IPS DF 19.7 (cell line): ENCODE measurements around the gene JPH2.

ENCODE experiments used
- DNase-seq: peaks from one replicate; pipeline ENCODE4 v3.0.0-alpha.2; 2013; ENCODE audit warnings: low read depth, low spot score

JPH2 gene

DNA sequence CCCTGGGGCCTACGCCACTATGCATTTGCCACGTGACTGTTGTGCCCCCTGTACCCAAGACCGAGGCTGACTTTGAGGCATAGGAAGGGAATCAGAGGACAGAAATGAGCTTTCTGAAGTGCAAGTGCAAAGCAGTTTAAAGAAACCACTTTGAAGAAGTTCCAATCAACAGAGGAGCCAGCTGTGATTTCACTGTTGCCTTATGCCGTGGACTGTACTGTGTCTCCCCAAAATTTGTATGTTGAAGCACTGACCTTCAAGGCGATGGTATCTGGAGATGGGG lies 111.1 kb downstream of the JPH2 start:
- no peak for DNase-seq

GRCh38 chr20:44075191-44075949 lies 111.6 kb downstream of the JPH2 start:
- no peak for DNase-seq

GRCh38 chr20:44074252-44075151 lies 112.5 kb downstream of the JPH2 start:
- no peak for DNase-seq

GRCh38 chr20:44073675-44074071 lies 113.3 kb downstream of the JPH2 start:
- no peak for DNase-seq

DNA sequence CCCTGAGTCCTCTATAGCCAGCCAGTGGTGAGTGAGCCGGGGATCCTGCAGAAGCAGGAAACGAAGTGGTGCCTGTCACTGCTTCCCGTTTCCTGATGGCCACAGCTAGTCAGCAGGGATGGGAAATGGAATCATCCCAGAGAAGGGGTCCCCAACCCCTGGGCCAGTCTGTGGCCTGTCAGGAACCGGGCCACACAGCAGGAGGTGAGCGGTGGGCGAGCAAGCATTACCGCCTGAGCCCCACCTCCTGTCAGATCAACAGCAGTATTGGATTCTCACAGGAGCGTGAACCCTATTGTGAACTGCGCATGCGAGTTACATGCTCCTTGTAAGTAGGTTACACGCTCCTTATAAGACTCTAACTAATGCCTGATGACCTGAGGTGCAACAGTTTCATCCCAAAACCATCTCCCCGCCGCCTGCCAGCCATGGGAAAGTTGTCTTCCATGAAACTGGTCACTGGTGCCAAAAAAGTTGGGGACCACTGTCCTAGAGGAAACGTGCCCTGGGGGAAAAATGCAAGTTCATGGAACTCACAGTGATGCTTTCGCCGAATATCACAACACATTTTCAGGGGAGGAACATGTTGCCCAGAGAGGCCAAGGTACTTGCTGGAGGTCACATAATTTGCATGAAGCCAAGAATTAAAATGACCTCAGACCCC lies 113.8 kb downstream of the JPH2 start:
- DNase-seq, result no peak

DNA sequence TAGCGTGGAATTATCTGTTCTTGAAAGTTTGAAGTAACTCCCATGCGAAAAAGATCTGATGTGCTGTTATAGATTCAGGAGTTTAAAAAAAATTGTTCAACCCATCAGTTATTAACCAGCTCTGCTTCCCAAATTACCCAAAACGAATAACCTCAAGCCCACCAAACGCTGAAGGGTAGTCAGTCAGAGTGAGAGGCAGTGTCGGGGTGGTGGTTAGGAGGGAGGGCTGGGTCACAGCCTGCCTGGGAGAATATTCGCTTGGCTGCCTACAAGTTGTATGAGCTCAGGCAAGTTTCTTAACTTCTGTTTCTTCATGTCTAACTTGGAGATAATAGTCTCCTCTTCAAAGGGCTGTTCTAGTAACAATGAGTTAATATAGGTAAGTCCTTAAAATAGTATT lies 114.6 kb downstream of the JPH2 start:
- DNase-seq, result no peak

DNA sequence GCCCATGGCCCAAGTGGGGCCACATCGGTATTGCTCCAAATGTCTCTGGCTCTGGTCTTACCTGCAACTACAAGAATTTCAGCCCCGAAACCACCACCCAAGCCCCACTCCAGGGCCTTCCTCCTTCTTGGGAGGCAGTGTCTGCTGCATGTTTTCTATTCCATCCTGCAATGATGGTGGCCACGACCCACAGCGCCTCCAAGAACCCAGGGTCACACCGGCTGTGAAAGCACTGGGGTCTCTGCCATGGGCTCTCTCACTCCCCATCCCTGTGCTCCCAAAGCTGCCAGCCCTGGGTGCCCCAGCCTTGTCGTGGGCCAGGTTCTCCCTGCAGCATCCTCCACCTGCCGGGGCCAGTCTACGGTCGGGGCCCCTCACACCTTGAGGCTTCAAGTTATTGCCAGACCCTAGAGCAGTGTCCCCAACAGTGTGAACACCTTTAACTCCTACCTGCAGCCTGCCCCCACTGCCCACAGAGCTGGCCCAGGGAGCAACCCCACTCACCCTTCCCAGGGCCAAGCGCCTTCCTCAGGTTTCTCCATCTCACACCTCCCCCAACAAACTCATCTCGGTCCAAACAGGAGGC lies 115.4 kb downstream of the JPH2 start:
- no peak for DNase-seq

- DNase-seq, result no peak
Measured at GRCh38 chr20:44071057-44071456, 115.9 kb downstream of the JPH2 start.

DNA sequence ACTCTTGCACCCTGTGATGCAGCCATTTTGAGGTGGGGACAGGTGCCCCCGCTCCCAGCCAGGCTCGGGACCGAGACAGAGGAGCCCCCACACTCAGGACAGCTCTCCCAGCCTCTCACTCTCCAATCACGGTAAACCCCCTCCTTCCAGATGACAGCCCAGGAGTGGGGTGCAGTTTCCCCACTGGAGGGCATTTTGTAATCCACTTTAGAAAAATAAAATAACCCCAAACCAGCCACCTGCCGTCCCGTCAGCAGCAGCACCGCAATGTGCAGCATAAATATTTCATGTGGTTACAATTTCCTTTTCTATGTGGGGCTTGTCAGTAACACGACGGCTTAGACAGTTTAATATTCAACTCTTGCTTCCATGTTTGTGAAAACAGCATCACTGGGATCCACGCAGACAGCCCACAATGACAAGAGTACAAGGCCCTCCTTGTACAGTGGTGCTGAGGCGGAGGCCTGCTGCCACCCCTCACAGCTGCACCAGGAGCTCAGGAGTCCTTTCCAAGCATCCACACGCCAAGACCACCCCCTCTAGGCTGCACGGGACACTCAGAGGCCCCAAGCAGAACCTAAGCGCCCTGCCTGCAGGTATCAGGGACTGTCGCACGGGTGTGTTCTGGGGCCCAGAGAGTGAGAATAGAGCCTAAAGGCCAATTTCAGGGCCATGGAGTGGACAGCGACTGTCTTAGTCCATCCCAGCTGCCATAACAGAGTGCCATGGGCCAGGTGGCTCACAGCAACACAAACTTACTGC lies 116.7 kb downstream of the JPH2 start:
- no peak for DNase-seq

DNA sequence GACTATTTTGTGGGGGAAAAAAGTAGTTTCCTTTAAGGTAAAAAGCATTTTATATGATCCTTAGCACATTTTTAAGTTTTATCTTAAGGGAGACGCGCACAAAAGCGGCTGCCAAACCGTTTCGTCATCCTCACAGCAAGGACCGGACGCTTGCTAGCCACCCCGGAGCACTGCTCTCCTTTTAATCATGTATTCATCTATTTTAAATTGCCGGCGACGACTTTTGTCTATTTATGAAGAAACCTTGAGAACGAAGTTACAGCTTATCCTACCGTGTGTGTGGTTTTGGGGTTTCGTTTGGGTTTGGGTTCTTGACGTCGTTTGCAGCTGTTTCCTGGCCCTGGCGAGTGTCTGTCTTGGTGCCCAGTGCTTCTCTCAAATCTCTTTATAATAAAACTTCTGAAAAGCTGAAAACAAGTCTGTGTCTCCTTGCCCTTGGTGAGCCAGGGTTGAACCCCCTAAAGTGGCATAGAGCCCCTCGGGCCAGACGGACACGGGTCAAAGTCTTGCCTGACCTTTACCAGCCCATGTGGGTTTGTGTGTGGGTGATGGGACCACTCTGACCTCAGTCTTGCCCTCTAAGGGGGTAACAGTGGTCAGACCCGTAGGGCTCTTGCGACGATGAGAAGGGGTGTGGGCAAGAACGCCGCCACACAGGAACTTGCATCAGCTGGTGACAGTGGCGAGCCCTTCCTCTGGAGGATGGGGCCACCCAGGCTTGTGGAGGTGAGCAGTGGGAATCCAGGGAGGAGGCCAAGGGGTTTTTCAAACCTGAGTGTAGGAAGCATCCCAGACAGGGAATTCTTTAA lies 117.6 kb downstream of the JPH2 start:
- no peak for DNase-seq

- no peak for DNase-seq
Measured at GRCh38 chr20:44068316-44069201, 118.4 kb downstream of the JPH2 start.

- DNase-seq, result no peak
Measured at GRCh38 chr20:44067650-44068081, 119.3 kb downstream of the JPH2 start.

DNA sequence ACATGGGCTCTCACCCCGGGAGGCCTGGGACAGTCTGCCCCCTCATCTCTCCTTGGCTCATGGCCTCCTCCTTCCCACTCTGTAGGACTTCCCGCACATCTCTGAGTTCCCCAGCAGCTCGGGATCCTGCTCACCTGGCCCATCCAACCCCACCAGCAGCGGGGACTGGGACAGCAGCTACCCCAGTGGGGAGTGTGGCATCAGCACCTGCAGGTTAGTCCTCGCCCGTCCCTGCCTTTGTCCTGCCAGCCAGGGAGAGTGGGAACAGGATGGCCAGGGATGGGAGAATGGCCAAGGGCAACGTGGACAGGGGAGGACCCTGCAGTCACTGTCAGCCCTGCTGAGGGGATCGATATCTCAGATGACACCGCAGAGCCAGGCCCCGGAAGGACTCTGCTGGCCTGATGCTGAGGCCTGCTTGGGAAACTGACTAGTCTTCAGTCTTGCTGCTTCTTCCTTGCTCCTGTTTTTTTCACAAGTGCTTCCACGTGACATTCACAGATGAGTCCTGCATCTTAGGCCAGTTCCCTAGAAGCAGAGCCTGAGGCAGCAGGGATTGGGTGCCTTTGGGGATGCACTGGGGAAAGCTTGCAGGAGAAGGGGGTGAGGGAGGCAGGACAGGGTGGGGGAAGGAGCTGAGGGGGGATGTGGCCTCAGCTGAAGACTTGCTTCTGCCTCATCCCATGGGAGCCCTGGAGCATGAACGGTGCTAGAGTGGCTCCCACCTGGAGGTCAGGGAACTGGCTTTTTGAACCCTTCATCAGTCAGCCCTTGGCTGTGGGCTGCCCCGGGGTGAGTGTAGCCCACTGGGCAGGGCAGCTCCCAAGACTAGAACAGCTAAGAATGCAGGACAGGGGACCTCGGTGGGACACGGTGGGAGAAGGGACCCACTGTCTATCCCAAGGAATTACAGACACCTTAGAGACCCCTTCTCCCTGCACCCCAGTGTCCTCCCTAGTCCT lies 120.1 kb downstream of the JPH2 start:
- DNase-seq, result no peak

- DNase-seq, result no peak
Measured at GRCh38 chr20:44065401-44066340, 121.3 kb downstream of the JPH2 start.

- DNase-seq, result no peak
Measured at GRCh38 chr20:44064501-44065400, 122.2 kb downstream of the JPH2 start.
